Thymus (tissue), 11 donors: ENCODE results near the gene DUSP9. TPM values are rescaled to one million over a fixed set of nuclear protein-coding genes. Genes with fewer than 3 reads are reported as not detected.
"Not testable (repeated sequence)": the region's sequence is repeated elsewhere in the genome, so short reads cannot be mapped to it uniquely, and the experiment has no call there.

Source experiments
- DNase-seq, 9 donors: peaks; one replicate each; pipeline ENCODE4 v3.0.0-alpha.2; 2013; ENCODE audit warnings: low spot score in 9 of 9, low read depth in 6 of 9, missing footprints in 1 of 9
- H3K27ac ChIP-seq, 2 donors: one replicate each; pipeline ENCODE4 v1.5.1; 2013; ENCODE audit warnings: control low read depth in 1 of 2, low read depth in 1 of 2, low read length in 1 of 2, mild to moderate bottlenecking in 1 of 2, moderate library complexity in 1 of 2
- H3K27me3 ChIP-seq, 2 donors: one replicate each; pipeline ENCODE4 v1.5.1; 2013; ENCODE audit warnings: low read length in 1 of 2; ENCODE audit not compliant: control insufficient read depth in 2 of 2, insufficient read depth in 1 of 2
- H3K36me3 ChIP-seq, 2 donors: one replicate each; pipeline ENCODE4 v1.5.1; 2013; ENCODE audit warnings: low read length in 1 of 2, mild to moderate bottlenecking in 1 of 2, moderate library complexity in 1 of 2; ENCODE audit not compliant: control insufficient read depth in 2 of 2, insufficient read depth in 2 of 2
- H3K4me1 ChIP-seq, 2 donors: one replicate each; pipeline ENCODE4 v1.5.1; 2013; ENCODE audit warnings: low read length in 2 of 2; ENCODE audit not compliant: control insufficient read depth in 2 of 2, insufficient read depth in 2 of 2
- H3K4me3 ChIP-seq, 2 donors: one replicate each; pipeline ENCODE4 v1.5.1; 2013; ENCODE audit warnings: low read length in 2 of 2, control low read depth in 1 of 2, mild to moderate bottlenecking in 1 of 2
- H3K9me3 ChIP-seq, 2 donors: one replicate each; pipeline ENCODE4 v1.5.1; 2013; ENCODE audit warnings: low read length in 1 of 2, mild to moderate bottlenecking in 1 of 2; ENCODE audit not compliant: control insufficient read depth in 2 of 2, insufficient read depth in 1 of 2
- WGBS: extraction: QIAGEN DNeasy Blood & Tissue Kit; methylation state at CpG from one replicate; pipeline ENCODE4 v1.1.7; 2013; 5-methylcytosine and 5-hydroxymethylcytosine counted together
- polyA plus RNA-seq: library from polyadenylated mRNA; stranded (reverse); fragments of 200-250 nt; gene quantifications from one replicate; pipeline ENCODE4 v1.2.3, GENCODE V29; 2013
- total RNA-seq: library from RNA; stranded (reverse); fragments of 120-200 nt; gene quantifications from one replicate; pipeline ENCODE4 v1.2.4, GENCODE V29; 2013
- donor health status: healthy.

Gene DUSP9
- total and polyA plus RNA-seq, 2 donors: 0.07 to 1.7 TPM

- H3K4me3 ChIP-seq: no peak overlapping the region
- no peaks in the 10 kb centered on the region for H3K9me3 ChIP-seq
- no peak overlapping the region for H3K27ac ChIP-seq
- no peaks in the 10 kb centered on the region for H3K36me3 ChIP-seq
- H3K27me3 ChIP-seq: peaks cover 19 to 48% of the 10 kb centered on the region in 2 donors
- DNase-seq: no peak
- WGBS: 51% methylated on average over 50 of the region's 53 CpGs
- no peaks in the 10 kb centered on the region for H3K4me1 ChIP-seq
These were observed 25.8 kb downstream of the DUSP9 start for GRCh38 chrX:153672531-153673427.

GRCh38 chrX:153673428-153674218 is 26.6 kb downstream of the DUSP9 start, which contains the start of gene PNCK:
Gene PNCK, minus strand, starts transcription at chrX:153673813. Its CDS starts 737 bp downstream, at chrX:153673076.
- no peaks in the 10 kb centered on the region for H3K36me3 ChIP-seq
- no peaks in the 10 kb centered on the region for H3K4me1 ChIP-seq
- no peak for DNase-seq
- H3K9me3 ChIP-seq: no peaks in the 10 kb centered on the region
- WGBS: 9% methylated on average over 88 of the region's 98 CpGs
- no peak within 1 kb of the TSS for H3K4me3 ChIP-seq
- H3K27me3 ChIP-seq: peaks cover 19 to 51% of the 10 kb centered on the region in 2 donors
- H3K27ac ChIP-seq: no peak within 1 kb of the TSS

GRCh38 chrX:153674219-153674851 is 27.3 kb downstream of the DUSP9 start:
- 81% methylated on average over 27 of the region's 27 CpGs for WGBS
- no peak overlapping the region for H3K4me3 ChIP-seq
- no peak for DNase-seq
- no peak overlapping the region for H3K27ac ChIP-seq
- peaks cover 19 to 53% of the 10 kb centered on the region in 2 donors for H3K27me3 ChIP-seq
- H3K9me3 ChIP-seq: no peaks in the 10 kb centered on the region
- no peaks in the 10 kb centered on the region for H3K36me3 ChIP-seq
- H3K4me1 ChIP-seq: no peaks in the 10 kb centered on the region

GRCh38 chrX:153681175-153681574 is 34.2 kb downstream of the DUSP9 start:
- DNase-seq: no peak

GRCh38 chrX:153683486-153683885 is 36.5 kb downstream of the DUSP9 start:
- not testable (repeated sequence) for H3K4me3 ChIP-seq, H3K27ac ChIP-seq, H3K36me3 ChIP-seq, H3K4me1 ChIP-seq, DNase-seq, H3K9me3 ChIP-seq
- H3K27me3 ChIP-seq: peaks cover 13 to 55% of the 10 kb centered on the region in 2 donors
- 98% methylated on average over 8 of the region's 8 CpGs for WGBS

More at GRCh38 chrX:153681175-153681574, 34.2 kb downstream of the DUSP9 start:
- peaks cover 7 to 48% of the 10 kb centered on the region in 2 donors for H3K27me3 ChIP-seq
- no peak overlapping the region for H3K27ac ChIP-seq
- peaks cover 0 to 2% of the 10 kb centered on the region in 2 donors for H3K9me3 ChIP-seq
- 82% methylated on average over 12 of the region's 12 CpGs for WGBS
- no peaks in the 10 kb centered on the region for H3K36me3 ChIP-seq
- no peaks in the 10 kb centered on the region for H3K4me1 ChIP-seq
- no peak overlapping the region for H3K4me3 ChIP-seq

GRCh38 chrX:153684467-153685155 is 37.6 kb downstream of the DUSP9 start:
- Histone ChIP-seq H3K4me3 (no peak overlapping the region), H3K27ac (no peak overlapping the region), H3K36me3 (no peaks in the 10 kb centered on the region), H3K9me3 (peaks cover 0 to 4% of the 10 kb centered on the region in 2 donors), H3K27me3 (peaks cover 16 to 59% of the 10 kb centered on the region in 2 donors), H3K4me1 (peaks cover 0 to 2% of the 10 kb centered on the region in 2 donors)
- WGBS: 49% methylated on average over 21 of the region's 21 CpGs
- no peak for DNase-seq

GRCh38 chrX:153685156-153685536 is 38.1 kb downstream of the DUSP9 start:
- Histone ChIP-seq H3K27ac (no peak overlapping the region), H3K4me3 (no peak overlapping the region), H3K4me1 (peaks cover 0 to 2% of the 10 kb centered on the region in 2 donors), H3K36me3 (no peaks in the 10 kb centered on the region), H3K9me3 (peaks cover 0 to 6% of the 10 kb centered on the region in 2 donors), H3K27me3 (peaks cover 19 to 63% of the 10 kb centered on the region in 2 donors)
- WGBS: 48% methylated on average over 21 of the region's 21 CpGs
- no peak for DNase-seq

- Histone ChIP-seq H3K9me3 (peaks cover 0 to 6% of the 10 kb centered on the region in 2 donors), H3K36me3 (no peaks in the 10 kb centered on the region), H3K4me1 (peaks cover 0 to 2% of the 10 kb centered on the region in 2 donors), H3K27me3 (peaks cover 19 to 69% of the 10 kb centered on the region in 2 donors), H3K4me3 (no peak overlapping the region), H3K27ac (no peak overlapping the region)
- no peak for DNase-seq
- WGBS: 76% methylated on average over 24 of the region's 24 CpGs
These were observed 39.0 kb downstream of the DUSP9 start for GRCh38 chrX:153685751-153686696.
